IMR-90 (cell line): ENCODE measurements around the gene ADRA1B.

Source experiments
- BHLHE40 ChIP-seq: fragments of 150-350 bp; IDR thresholded peaks from 2 replicates; pipeline ENCODE4 v1.6.1; 2016; ENCODE audit warnings: mild to moderate bottlenecking, low read depth, low read length
- CEBPB ChIP-seq: IDR thresholded peaks from 2 replicates; pipeline ENCODE4 v1.6.1; 2012; ENCODE audit warnings: low read depth, low read length, improper control_type of control experiment
- CHD1 ChIP-seq: IDR thresholded peaks from 2 replicates; pipeline ENCODE4 v1.6.1; 2012; ENCODE audit warnings: low read depth, low read length, improper control_type of control experiment
- POLR2A ChIP-seq: IDR thresholded peaks from 2 replicates; pipeline ENCODE4 v1.6.1; 2012; ENCODE audit warnings: mild to moderate bottlenecking, low read depth, low read length
- RAD21 ChIP-seq: IDR thresholded peaks from 2 replicates; pipeline ENCODE4 v1.6.1; 2012; ENCODE audit warnings: low read length, improper control_type of control experiment
- TF ChIP-seq, protein P1 (sequence below): conservative IDR thresholded peaks from 2 replicates; pipeline ENCODE4 v1.5.1; 2012; ENCODE audit warnings: mild to moderate bottlenecking, low read depth, low read length, improper control_type of control experiment

DNA sequence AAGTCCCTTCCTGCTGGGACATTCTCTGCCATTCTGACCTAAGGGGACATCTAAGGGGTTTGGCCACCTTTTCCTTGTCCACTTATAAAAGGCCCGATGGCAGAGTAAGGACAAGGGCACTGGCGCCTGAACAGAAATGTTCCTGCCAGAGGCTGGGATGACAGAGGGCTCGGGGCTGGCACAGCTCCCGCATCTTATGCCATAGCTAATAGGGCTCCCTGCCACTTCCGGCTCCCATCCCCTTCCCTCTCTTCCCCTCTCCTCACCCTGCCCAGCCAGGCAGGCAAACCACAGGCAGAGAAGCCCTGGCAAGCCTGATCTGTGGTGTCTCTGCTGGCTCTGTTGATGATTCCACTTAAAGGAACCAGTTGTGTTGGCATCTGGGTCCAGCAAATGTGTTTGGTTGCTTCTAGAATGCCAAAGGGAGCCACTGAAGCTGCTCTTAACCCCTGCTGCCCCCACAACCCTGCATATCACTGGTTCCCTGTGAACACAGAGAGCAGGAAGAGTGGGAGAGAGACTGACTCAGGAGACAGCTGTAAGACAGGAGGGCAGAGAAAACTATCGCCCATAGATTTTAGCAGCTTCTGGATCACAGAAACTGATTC lies 18.4 kb upstream of the ADRA1B start:
- TF ChIP-seq POLR2A (no peak), CEBPB (no peak), RAD21 (no peak), CHD1 (no peak), BHLHE40 (no peak)
- TF ChIP-seq, protein P1, sequence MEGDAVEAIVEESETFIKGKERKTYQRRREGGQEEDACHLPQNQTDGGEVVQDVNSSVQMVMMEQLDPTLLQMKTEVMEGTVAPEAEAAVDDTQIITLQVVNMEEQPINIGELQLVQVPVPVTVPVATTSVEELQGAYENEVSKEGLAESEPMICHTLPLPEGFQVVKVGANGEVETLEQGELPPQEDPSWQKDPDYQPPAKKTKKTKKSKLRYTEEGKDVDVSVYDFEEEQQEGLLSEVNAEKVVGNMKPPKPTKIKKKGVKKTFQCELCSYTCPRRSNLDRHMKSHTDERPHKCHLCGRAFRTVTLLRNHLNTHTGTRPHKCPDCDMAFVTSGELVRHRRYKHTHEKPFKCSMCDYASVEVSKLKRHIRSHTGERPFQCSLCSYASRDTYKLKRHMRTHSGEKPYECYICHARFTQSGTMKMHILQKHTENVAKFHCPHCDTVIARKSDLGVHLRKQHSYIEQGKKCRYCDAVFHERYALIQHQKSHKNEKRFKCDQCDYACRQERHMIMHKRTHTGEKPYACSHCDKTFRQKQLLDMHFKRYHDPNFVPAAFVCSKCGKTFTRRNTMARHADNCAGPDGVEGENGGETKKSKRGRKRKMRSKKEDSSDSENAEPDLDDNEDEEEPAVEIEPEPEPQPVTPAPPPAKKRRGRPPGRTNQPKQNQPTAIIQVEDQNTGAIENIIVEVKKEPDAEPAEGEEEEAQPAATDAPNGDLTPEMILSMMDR, result no peak
